ENCODE results near the gene CYB561D2. TPM values are rescaled to one million over a fixed set of nuclear protein-coding genes. Genes with fewer than 3 reads are reported as not detected.

The CYB561D2 gene
- total and polyA plus RNA-seq, 9 of the 15 experiments (the other 6 are each of a cell fraction or from before 2014, with no cell fraction given): 4.2 to 16.6 (median 9.4) TPM

DNA sequence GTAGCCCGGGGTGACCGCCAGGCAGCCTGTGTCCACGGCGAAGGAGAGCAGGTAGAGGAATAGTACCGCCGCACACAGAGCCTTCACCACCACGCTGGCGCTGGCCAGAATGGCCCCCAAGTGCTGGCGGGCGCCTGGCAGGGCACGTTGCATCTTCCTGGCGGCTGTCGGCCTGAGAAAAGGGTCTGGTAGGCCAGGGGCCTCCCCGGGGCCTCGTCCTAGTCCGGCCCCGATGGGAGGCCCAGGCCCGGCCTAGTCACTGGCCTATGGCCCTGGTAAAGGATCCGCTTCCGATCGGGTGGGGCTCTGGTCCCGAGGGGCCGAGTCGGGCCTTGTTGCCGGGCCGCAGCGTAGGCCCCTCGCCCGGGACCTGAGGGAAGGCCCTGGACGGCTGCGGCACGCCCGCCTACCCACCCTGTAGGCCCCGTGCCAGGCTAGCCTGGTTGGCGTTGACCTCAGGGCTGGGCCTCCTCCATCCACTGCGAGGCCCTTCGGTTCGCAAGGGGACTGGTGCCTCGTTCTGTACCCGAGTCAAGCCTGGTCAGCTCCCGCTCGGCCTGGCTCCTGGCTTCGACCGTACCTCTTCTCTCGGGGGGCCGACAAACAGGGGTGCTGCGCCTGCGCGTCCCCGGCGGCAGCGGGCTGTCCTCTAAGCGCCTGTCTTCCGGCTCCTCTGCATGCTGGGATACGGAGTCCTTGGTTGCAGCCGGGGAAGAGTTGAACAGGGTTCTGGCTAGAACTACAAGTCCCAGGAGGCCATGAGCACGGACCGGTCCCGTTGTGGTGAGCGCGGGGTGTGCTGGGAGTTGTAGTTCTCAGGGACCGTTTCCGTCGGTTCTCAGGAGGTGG, 8.5 kb downstream of the CYB561D2 start, which contains the start of gene TMEM115 (continued):
- no peak for TF ChIP-seq SMAD1 (IDR thresholded peaks at IDR 0.05; ENCODE audit: low read depth, low read length, partially characterized antibody)
- no peak for TF ChIP-seq ILK (tag; IDR thresholded peaks at IDR 0.05; ENCODE audit: borderline replicate concordance, low read depth)
- TF ChIP-seq, protein P1, sequence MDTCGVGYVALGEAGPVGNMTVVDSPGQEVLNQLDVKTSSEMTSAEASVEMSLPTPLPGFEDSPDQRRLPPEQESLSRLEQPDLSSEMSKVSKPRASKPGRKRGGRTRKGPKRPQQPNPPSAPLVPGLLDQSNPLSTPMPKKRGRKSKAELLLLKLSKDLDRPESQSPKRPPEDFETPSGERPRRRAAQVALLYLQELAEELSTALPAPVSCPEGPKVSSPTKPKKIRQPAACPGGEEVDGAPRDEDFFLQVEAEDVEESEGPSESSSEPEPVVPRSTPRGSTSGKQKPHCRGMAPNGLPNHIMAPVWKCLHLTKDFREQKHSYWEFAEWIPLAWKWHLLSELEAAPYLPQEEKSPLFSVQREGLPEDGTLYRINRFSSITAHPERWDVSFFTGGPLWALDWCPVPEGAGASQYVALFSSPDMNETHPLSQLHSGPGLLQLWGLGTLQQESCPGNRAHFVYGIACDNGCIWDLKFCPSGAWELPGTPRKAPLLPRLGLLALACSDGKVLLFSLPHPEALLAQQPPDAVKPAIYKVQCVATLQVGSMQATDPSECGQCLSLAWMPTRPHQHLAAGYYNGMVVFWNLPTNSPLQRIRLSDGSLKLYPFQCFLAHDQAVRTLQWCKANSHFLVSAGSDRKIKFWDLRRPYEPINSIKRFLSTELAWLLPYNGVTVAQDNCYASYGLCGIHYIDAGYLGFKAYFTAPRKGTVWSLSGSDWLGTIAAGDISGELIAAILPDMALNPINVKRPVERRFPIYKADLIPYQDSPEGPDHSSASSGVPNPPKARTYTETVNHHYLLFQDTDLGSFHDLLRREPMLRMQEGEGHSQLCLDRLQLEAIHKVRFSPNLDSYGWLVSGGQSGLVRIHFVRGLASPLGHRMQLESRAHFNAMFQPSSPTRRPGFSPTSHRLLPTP (IDR thresholded peaks at IDR 0.05; ENCODE audit: borderline replicate concordance, extremely low read depth, insufficient read length): no peak
- no peak for TF ChIP-seq NBN (IDR thresholded peaks at IDR 0.05; ENCODE audit: low read depth)
- TF ChIP-seq ZNF551 (CRISPR knock-in tag; IDR thresholded peaks at IDR 0.05): no peak
- TF ChIP-seq HLTF (IDR thresholded peaks at IDR 0.05): no peak
- TF ChIP-seq, protein P2, sequence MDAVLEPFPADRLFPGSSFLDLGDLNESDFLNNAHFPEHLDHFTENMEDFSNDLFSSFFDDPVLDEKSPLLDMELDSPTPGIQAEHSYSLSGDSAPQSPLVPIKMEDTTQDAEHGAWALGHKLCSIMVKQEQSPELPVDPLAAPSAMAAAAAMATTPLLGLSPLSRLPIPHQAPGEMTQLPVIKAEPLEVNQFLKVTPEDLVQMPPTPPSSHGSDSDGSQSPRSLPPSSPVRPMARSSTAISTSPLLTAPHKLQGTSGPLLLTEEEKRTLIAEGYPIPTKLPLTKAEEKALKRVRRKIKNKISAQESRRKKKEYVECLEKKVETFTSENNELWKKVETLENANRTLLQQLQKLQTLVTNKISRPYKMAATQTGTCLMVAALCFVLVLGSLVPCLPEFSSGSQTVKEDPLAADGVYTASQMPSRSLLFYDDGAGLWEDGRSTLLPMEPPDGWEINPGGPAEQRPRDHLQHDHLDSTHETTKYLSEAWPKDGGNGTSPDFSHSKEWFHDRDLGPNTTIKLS (IDR thresholded peaks at IDR 0.05; ENCODE audit: borderline replicate concordance, low read depth): peak; percentile 92
- no peak for TF ChIP-seq NELFE (IDR thresholded peaks at IDR 0.05; ENCODE audit: insufficient read depth, insufficient read length)
- TF ChIP-seq, protein P3, sequence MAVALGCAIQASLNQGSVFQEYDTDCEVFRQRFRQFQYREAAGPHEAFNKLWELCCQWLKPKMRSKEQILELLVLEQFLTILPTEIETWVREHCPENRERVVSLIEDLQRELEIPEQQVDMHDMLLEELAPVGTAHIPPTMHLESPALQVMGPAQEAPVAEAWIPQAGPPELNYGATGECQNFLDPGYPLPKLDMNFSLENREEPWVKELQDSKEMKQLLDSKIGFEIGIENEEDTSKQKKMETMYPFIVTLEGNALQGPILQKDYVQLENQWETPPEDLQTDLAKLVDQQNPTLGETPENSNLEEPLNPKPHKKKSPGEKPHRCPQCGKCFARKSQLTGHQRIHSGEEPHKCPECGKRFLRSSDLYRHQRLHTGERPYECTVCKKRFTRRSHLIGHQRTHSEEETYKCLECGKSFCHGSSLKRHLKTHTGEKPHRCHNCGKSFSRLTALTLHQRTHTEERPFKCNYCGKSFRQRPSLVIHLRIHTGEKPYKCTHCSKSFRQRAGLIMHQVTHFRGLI (CRISPR knock-in tag; IDR thresholded peaks at IDR 0.05): no peak
- no peak for TF ChIP-seq CBX3 (IDR thresholded peaks at IDR 0.05; ENCODE audit: borderline replicate concordance in 1 of 2, low read length in 2 of 2)
- TF ChIP-seq BMI1 (IDR thresholded peaks at IDR 0.05; ENCODE audit: low read length): no peak
- peak; percentile 59; the same call in 1 of the 2 replicates for TF ChIP-seq SMAD3 (CRISPR knock-in tag; conservative IDR thresholded peaks at IDR 0.05)
- TF ChIP-seq, protein P4, sequence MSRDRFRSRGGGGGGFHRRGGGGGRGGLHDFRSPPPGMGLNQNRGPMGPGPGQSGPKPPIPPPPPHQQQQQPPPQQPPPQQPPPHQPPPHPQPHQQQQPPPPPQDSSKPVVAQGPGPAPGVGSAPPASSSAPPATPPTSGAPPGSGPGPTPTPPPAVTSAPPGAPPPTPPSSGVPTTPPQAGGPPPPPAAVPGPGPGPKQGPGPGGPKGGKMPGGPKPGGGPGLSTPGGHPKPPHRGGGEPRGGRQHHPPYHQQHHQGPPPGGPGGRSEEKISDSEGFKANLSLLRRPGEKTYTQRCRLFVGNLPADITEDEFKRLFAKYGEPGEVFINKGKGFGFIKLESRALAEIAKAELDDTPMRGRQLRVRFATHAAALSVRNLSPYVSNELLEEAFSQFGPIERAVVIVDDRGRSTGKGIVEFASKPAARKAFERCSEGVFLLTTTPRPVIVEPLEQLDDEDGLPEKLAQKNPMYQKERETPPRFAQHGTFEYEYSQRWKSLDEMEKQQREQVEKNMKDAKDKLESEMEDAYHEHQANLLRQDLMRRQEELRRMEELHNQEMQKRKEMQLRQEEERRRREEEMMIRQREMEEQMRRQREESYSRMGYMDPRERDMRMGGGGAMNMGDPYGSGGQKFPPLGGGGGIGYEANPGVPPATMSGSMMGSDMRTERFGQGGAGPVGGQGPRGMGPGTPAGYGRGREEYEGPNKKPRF (IDR thresholded peaks at IDR 0.05; ENCODE audit: low read depth, low read length): no peak
- peak; percentile 83; the same call in 1 of the 2 replicates for TF ChIP-seq PHF8 (IDR thresholded peaks at IDR 0.05; ENCODE audit: borderline replicate concordance, low read length)
- TF ChIP-seq EGR1 (conservative IDR thresholded peaks at IDR 0.05): no peak
- TF ChIP-seq, protein P5, sequence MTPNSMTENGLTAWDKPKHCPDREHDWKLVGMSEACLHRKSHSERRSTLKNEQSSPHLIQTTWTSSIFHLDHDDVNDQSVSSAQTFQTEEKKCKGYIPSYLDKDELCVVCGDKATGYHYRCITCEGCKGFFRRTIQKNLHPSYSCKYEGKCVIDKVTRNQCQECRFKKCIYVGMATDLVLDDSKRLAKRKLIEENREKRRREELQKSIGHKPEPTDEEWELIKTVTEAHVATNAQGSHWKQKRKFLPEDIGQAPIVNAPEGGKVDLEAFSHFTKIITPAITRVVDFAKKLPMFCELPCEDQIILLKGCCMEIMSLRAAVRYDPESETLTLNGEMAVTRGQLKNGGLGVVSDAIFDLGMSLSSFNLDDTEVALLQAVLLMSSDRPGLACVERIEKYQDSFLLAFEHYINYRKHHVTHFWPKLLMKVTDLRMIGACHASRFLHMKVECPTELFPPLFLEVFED (CRISPR knock-in tag; conservative IDR thresholded peaks at IDR 0.05): no peak
- TF ChIP-seq THRAP3 (IDR thresholded peaks at IDR 0.05; ENCODE audit: borderline replicate concordance): no peak
